Memory B cell (primary cell): ENCODE data around the gene PARP4.
"Not testable (repeated sequence)": the region's sequence is repeated elsewhere in the genome, so short reads cannot be mapped to it uniquely, and the experiment has no call there.

Experiments
- ATAC-seq: fragments of 150-1000 bp; cut with Tn5 transposase; 2 replicates; pipeline ENCODE4 v1.10.0; 2021; ENCODE audit warnings: low read depth, mild to moderate bottlenecking, moderate library complexity
- DNase-seq, 2 donors: peaks; one replicate each; pipeline ENCODE4 v3.0.0; 2022; ENCODE audit warnings: low spot score in 2 of 2
- H3K27ac Mint-ChIP-seq: one replicate; pipeline ENCODE4 v1.8.0; 2022; ENCODE audit warnings: mild to moderate bottlenecking, moderate library complexity, mixed read lengths
- H3K27me3 Mint-ChIP-seq: one replicate; pipeline ENCODE4 v1.8.0; 2022; ENCODE audit warnings: mixed read lengths
- H3K36me3 Mint-ChIP-seq: one replicate; pipeline ENCODE4 v1.8.0; 2022; ENCODE audit warnings: mild to moderate bottlenecking, mixed read lengths
- H3K4me1 Mint-ChIP-seq: one replicate; pipeline ENCODE4 v1.8.0; 2022; ENCODE audit warnings: mixed read lengths
- H3K4me3 Mint-ChIP-seq: one replicate; pipeline ENCODE4 v1.8.0; 2022; ENCODE audit warnings: mild to moderate bottlenecking, moderate library complexity, mixed read lengths
- H3K9me3 Mint-ChIP-seq: one replicate; pipeline ENCODE4 v1.8.0; 2022; ENCODE audit warnings: mixed read lengths

The PARP4 gene

DNA sequence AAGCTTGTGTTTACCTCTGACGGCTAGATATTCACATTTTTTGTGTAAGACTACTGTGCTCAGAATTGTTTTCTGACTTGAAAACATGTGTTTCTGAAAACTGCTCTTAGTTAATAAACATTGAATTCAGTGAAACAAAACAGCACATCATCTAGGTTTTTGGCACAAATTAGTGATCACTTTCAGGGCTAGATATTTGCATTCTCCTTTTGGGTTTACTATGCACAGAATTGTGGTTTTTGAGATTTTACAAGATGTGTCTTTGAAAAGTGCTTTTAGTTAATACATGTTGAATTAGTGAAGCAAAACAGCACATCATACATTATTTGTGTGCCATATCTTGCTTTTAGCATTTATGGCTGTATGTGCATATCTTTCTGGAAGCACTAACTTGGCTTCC is 8.2 kb upstream of the PARP4 start:
- Mint-ChIP-seq H3K27ac (no peak overlapping the region), H3K36me3 (no peaks in the 10 kb centered on the region), H3K9me3 (no peaks in the 10 kb centered on the region), H3K4me1 (no peaks in the 10 kb centered on the region), H3K4me3 (no peak overlapping the region), H3K27me3 (no peaks in the 10 kb centered on the region)
- DNase-seq (no peak), ATAC-seq (no peak)

DNA sequence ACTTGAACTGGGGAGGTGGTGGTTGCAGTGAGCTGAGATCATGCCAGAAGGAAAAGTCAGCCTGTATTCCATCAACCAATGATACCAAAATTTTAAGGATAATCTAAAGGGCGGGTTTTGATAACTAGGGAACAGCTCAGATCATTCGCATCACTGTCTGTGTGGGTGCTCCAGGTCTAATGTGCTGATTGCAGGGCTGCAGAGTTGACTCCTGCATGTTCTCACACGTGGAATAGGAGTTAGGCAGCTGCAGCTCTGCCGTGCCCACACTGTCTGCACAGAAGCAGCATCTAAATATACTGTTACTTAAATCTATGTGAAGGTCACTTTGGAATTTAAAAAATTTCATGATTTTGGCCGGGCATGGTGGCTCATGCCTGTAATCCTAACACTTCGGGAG is 4.3 kb upstream of the PARP4 start:
- DNase-seq (no peak), ATAC-seq (no peak)
- H3K36me3 Mint-ChIP-seq: no peaks in the 10 kb centered on the region
- H3K27me3 Mint-ChIP-seq: no peaks in the 10 kb centered on the region
- H3K4me1 Mint-ChIP-seq: peaks cover 5% of the 10 kb centered on the region
- H3K9me3 Mint-ChIP-seq: no peaks in the 10 kb centered on the region
- no peak overlapping the region for H3K4me3 Mint-ChIP-seq
- no peak overlapping the region for H3K27ac Mint-ChIP-seq

DNA sequence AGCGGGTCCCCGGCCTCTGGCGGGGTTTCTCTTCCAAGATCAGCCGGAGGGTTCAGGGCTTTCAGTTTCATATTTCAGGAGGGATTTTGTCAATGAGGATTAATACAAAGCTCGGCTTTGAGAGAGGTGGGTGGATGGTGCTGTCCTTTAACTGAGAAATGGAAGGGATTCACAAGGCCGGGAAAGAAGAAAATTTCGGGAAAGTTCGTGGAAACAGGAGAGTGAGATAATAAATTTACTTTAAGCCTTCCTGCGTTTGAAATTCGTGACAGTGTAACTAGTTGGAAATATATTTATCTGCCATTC is 283 bp upstream of the PARP4 start:
- ATAC-seq: no peak

DNA sequence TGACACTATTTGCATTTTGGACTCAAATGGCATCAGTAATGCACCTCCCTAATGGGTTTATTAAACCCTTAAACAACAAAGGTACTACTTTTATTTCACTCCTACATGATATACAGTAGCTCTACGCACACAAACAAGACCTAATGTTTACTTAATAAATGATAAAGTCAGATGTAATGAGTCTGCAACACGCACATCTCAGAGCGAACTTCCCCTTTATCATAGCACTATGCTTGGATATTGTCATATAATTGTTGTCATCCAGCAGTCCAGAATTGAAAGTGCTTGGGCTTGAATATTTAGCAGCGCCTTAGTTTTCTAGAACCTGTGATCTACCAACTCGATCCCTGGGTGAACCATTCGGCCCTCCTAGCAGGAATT is 772 bp downstream of the PARP4 start:
- peak overlapping the region; percentile 87 for H3K4me3 Mint-ChIP-seq
- peak overlapping the region; percentile 84 for H3K27ac Mint-ChIP-seq
- H3K4me1 Mint-ChIP-seq: peaks cover 14% of the 10 kb centered on the region
- DNase-seq (no peak), ATAC-seq (peak; percentile 40)
- H3K9me3 Mint-ChIP-seq: no peaks in the 10 kb centered on the region
- no peaks in the 10 kb centered on the region for H3K27me3 Mint-ChIP-seq
- peaks cover 6% of the 10 kb centered on the region for H3K36me3 Mint-ChIP-seq

More for the DNA sequence above, 283 bp upstream of the PARP4 start:
- peaks cover 11% of the 10 kb centered on the region for H3K4me1 Mint-ChIP-seq
- H3K27ac Mint-ChIP-seq: peak overlapping the region; percentile 84
- H3K36me3 Mint-ChIP-seq: peaks cover under 1% of the 10 kb centered on the region
- no peak for DNase-seq
- H3K9me3 Mint-ChIP-seq: no peaks in the 10 kb centered on the region
- no peaks in the 10 kb centered on the region for H3K27me3 Mint-ChIP-seq
- H3K4me3 Mint-ChIP-seq: peak overlapping the region; percentile 87

- Mint-ChIP-seq H3K27me3 (no peaks in the 10 kb centered on the region), H3K4me1 (peaks cover 14% of the 10 kb centered on the region), H3K27ac (peak overlapping the region; percentile 84), H3K36me3 (peaks cover 6% of the 10 kb centered on the region), H3K4me3 (peak overlapping the region; percentile 87), H3K9me3 (no peaks in the 10 kb centered on the region)
- peak; percentile 64 for ATAC-seq
- peak; percentile 27 to 41 for DNase-seq
Observed at GRCh38 chr13:24511019-24511815, 1.4 kb downstream of the PARP4 start.

- ATAC-seq (no peak), DNase-seq (no peak)
- no peaks in the 10 kb centered on the region for H3K9me3 Mint-ChIP-seq
- H3K36me3 Mint-ChIP-seq: peaks cover 13% of the 10 kb centered on the region
- H3K27ac Mint-ChIP-seq: no peak overlapping the region
- H3K27me3 Mint-ChIP-seq: no peaks in the 10 kb centered on the region
- H3K4me3 Mint-ChIP-seq: no peak overlapping the region
- peaks cover 18% of the 10 kb centered on the region for H3K4me1 Mint-ChIP-seq
Observed at GRCh38 chr13:24506698-24507335, 5.8 kb downstream of the PARP4 start.

GRCh38 chr13:24506283-24506682 is 6.3 kb downstream of the PARP4 start:
- not testable (repeated sequence) for H3K27ac Mint-ChIP-seq, DNase-seq

GRCh38 chr13:24505756-24506155 is 6.8 kb downstream of the PARP4 start:
- Mint-ChIP-seq H3K27me3 (no peaks in the 10 kb centered on the region), H3K36me3 (peaks cover 18% of the 10 kb centered on the region), H3K9me3 (no peaks in the 10 kb centered on the region), H3K4me3 (no peak overlapping the region), H3K4me1 (peaks cover 12% of the 10 kb centered on the region), H3K27ac (no peak overlapping the region)
- DNase-seq (no peak), ATAC-seq (no peak)

More at GRCh38 chr13:24506283-24506682, 6.3 kb downstream of the PARP4 start:
- peaks cover 15% of the 10 kb centered on the region for H3K4me1 Mint-ChIP-seq
- not testable (repeated sequence) for H3K27me3 Mint-ChIP-seq, ATAC-seq, H3K4me3 Mint-ChIP-seq, H3K9me3 Mint-ChIP-seq
- peaks cover 16% of the 10 kb centered on the region for H3K36me3 Mint-ChIP-seq

- Mint-ChIP-seq H3K27me3 (no peaks in the 10 kb centered on the region), H3K36me3 (peaks cover 18% of the 10 kb centered on the region), H3K4me1 (peaks cover 12% of the 10 kb centered on the region), H3K9me3 (no peaks in the 10 kb centered on the region), H3K27ac (no peak overlapping the region), H3K4me3 (no peak overlapping the region)
- no peak for ATAC-seq
- DNase-seq: no peak
Observed at GRCh38 chr13:24505256-24505655, 7.3 kb downstream of the PARP4 start.

GRCh38 chr13:24503379-24503696 is 9.2 kb downstream of the PARP4 start:
- ATAC-seq (no peak), DNase-seq (no peak)
- H3K4me3 Mint-ChIP-seq: no peak overlapping the region
- no peaks in the 10 kb centered on the region for H3K9me3 Mint-ChIP-seq
- H3K36me3 Mint-ChIP-seq: peaks cover 22% of the 10 kb centered on the region
- peaks cover 12% of the 10 kb centered on the region for H3K4me1 Mint-ChIP-seq
- no peaks in the 10 kb centered on the region for H3K27me3 Mint-ChIP-seq
- H3K27ac Mint-ChIP-seq: peak overlapping the region; percentile 56

DNA sequence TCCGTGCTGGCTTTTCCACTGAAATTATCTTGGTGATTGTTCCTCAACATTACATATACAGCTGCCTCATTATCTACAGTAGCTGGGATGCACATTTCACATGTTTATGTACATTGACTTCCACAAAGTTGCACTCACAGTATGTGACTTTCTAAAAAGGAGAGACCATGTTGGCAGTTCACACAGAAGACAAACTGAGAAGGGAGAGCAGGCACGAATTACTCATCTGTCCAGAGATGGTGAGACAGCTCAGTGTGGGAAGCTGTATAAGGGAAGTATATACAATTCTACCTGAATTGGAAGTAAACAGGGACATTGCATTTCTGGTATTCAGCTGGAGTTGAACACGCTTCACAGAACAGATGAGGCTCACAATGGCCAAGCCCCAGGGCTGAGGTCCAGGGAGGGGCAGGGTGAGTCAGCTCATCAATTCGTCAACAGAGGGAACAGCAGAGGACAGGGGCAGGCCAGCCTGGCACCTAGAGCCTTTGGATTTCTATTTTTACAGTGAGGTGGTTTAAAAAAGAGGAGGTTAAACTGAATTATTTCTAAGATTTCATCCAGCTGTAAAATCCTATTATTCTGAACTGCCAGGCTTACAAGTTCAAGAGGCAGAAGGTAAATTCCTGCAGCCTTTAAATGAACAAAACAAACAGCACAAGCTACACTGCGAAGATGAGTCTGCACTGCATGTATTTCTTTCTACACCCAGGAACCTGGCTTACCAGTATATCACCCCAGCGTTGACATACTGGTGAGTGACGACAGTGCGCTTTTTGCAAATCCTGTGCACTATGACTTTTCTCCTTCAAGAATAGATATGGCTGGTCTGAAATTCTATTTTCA is 9.8 kb downstream of the PARP4 start:
- H3K36me3 Mint-ChIP-seq: peaks cover 24% of the 10 kb centered on the region
- H3K27me3 Mint-ChIP-seq: no peaks in the 10 kb centered on the region
- H3K27ac Mint-ChIP-seq: peak overlapping the region; percentile 60
- no peak overlapping the region for H3K4me3 Mint-ChIP-seq
- no peak for ATAC-seq
- DNase-seq: no peak
- H3K4me1 Mint-ChIP-seq: peaks cover 12% of the 10 kb centered on the region
- H3K9me3 Mint-ChIP-seq: no peaks in the 10 kb centered on the region

DNA sequence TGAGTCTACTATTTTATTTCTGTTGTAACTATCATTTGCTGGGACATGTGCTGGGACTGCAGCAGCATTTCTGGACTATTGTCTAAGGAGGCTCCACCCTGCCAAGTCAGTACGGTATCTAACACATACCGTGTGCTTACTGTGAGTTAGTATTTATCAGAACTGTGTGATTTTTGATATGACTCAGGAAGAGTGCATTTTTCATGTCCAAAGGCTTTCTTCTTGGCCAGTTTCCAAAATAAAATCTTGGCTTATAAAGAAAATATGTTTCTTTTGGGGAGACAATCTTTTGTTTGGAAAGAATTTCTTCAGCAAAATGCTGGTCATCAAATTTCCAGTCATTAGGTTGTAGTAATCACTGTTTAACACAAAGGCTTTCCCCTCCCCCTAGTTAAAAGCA is 11.6 kb downstream of the PARP4 start:
- Mint-ChIP-seq H3K4me3 (no peak overlapping the region), H3K27me3 (no peaks in the 10 kb centered on the region), H3K4me1 (peaks cover 9% of the 10 kb centered on the region), H3K9me3 (no peaks in the 10 kb centered on the region), H3K36me3 (peaks cover 30% of the 10 kb centered on the region), H3K27ac (no peak overlapping the region)
- ATAC-seq (no peak), DNase-seq (no peak)

- Mint-ChIP-seq H3K36me3 (peaks cover 50% of the 10 kb centered on the region), H3K9me3 (no peaks in the 10 kb centered on the region), H3K4me1 (peaks cover 4% of the 10 kb centered on the region), H3K27me3 (no peaks in the 10 kb centered on the region), H3K27ac (no peak overlapping the region), H3K4me3 (no peak overlapping the region)
- no peak for DNase-seq
- ATAC-seq: no peak
Observed at GRCh38 chr13:24497742-24498141, 14.8 kb downstream of the PARP4 start.

DNA sequence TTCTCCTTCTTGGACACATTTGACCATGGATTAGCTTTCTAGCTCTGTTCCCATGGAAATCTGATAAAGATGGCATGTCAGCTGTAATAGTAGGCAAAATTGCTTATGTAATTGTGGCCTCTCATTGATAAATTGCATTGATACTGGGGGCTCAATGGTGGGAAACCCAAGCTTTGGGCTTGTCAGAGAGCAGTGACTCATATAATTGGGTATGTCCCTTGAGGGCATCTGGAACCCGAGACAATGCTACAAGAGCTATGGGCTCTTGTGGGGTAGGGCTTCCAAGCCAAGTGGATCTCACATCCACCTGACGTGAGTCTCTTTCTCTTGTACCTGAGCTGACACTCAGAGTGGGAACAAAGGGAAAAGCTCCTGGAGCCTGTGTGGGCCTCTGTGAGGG is 16.3 kb downstream of the PARP4 start:
- not testable (repeated sequence) for DNase-seq, H3K4me1 Mint-ChIP-seq, H3K9me3 Mint-ChIP-seq, ATAC-seq, H3K27ac Mint-ChIP-seq, H3K27me3 Mint-ChIP-seq, H3K4me3 Mint-ChIP-seq
- H3K36me3 Mint-ChIP-seq: peaks cover 47% of the 10 kb centered on the region
